Calu3 (cell line): ENCODE results near the gene RBM47. TPM values are rescaled to one million over a fixed set of nuclear protein-coding genes. Genes with fewer than 3 reads are reported as not detected.

ENCODE experiments used
- BruUV-seq: library from RNA; stranded (reverse); fragments of 400-500 nt; replicated peaks from 2 replicates; lab custom pipeline; 2021; lab: Mats Ljungman, UMichigan
- CTCF ChIA-PET: fragments of 300-600 bp; sonication (Branson Sonifier 250); formaldehyde crosslinking; loops from one replicate; lab custom pipeline; 2022; ENCODE audit warnings: antibody characterized with exemption; lab: Charles Lee
- DNase-seq: peaks from one replicate; pipeline ENCODE4 v3.0.0; 2022
- H3K27ac Mint-ChIP-seq: one replicate; pipeline ENCODE4 v1.8.0; 2022; ENCODE audit warnings: mixed read lengths; ENCODE audit not compliant: unreplicated experiment
- H3K27me3 Mint-ChIP-seq: one replicate; pipeline ENCODE4 v1.8.0; 2022; ENCODE audit warnings: mixed read lengths; ENCODE audit not compliant: unreplicated experiment
- H3K36me3 Mint-ChIP-seq: one replicate; pipeline ENCODE4 v1.8.0; 2022; ENCODE audit warnings: mild to moderate bottlenecking, moderate library complexity, mixed read lengths; ENCODE audit not compliant: insufficient read depth, unreplicated experiment
- H3K4me1 Mint-ChIP-seq: one replicate; pipeline ENCODE4 v1.8.0; 2022; ENCODE audit warnings: mild to moderate bottlenecking, low read depth, mixed read lengths; ENCODE audit not compliant: unreplicated experiment
- H3K4me3 Mint-ChIP-seq: one replicate; pipeline ENCODE4 v1.8.0; 2022; ENCODE audit warnings: mild to moderate bottlenecking, low read depth, moderate library complexity, mixed read lengths; ENCODE audit not compliant: unreplicated experiment
- H3K9me3 Mint-ChIP-seq: one replicate; pipeline ENCODE4 v1.8.0; 2022; ENCODE audit warnings: low read depth, mixed read lengths; ENCODE audit not compliant: unreplicated experiment
- intact Hi-C: fragments of 100-400 bp; cut with micrococcal nuclease; formaldehyde crosslinking; loops from one replicate; pipeline ENCODE4 v1.10.0; 2022; ENCODE audit not compliant: unreplicated experiment
- total RNA-seq: library from RNA; stranded (reverse); gene quantifications from 2 replicates; pipeline ENCODE4 v1.2.3, GENCODE V29; 2022
- TF ChIP-seq, protein P1 (sequence below): fragments of 200-600 bp; IDR thresholded peaks from one replicate; pipeline ENCODE4 v1.8.0; 2022; ENCODE audit warnings: antibody characterized with exemption; ENCODE audit not compliant: unreplicated experiment

The RBM47 gene
- total RNA-seq, 1 experiment from 2014 or later, result 86.6 TPM

DNA sequence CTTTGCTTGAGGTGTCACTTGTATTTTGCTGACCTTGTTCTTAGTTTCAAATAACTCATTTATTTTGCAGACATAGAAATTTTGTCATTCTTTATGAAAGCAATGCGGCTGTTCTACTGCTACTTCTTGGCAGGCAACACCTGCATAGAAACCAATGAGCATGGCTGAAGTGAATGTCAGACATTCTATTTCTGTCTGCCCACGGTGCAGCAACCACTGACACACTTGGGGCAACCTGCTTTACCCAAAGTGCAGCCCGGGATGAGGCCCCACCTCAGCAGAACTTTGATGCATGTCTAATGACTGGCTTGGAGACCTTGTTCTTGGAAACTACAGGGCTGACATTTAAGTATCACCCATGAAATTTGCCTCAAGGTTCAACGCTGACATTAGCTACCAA, 93.6 kb downstream of the RBM47 start:
- H3K27ac Mint-ChIP-seq, result no peak overlapping the region
- CTCF ChIA-PET, result no interaction called here
- TF ChIP-seq, protein P1, sequence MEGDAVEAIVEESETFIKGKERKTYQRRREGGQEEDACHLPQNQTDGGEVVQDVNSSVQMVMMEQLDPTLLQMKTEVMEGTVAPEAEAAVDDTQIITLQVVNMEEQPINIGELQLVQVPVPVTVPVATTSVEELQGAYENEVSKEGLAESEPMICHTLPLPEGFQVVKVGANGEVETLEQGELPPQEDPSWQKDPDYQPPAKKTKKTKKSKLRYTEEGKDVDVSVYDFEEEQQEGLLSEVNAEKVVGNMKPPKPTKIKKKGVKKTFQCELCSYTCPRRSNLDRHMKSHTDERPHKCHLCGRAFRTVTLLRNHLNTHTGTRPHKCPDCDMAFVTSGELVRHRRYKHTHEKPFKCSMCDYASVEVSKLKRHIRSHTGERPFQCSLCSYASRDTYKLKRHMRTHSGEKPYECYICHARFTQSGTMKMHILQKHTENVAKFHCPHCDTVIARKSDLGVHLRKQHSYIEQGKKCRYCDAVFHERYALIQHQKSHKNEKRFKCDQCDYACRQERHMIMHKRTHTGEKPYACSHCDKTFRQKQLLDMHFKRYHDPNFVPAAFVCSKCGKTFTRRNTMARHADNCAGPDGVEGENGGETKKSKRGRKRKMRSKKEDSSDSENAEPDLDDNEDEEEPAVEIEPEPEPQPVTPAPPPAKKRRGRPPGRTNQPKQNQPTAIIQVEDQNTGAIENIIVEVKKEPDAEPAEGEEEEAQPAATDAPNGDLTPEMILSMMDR, result no peak

GRCh38 chr4:40531636-40532023, 98.0 kb downstream of the RBM47 start:
- no peak overlapping the region for H3K27ac Mint-ChIP-seq

More for the DNA sequence above, 93.6 kb downstream of the RBM47 start:
- Mint-ChIP-seq H3K4me3 (no peak overlapping the region), H3K27me3 (no peaks in the 10 kb centered on the region), H3K4me1 (peaks cover 7% of the 10 kb centered on the region), H3K9me3 (no peaks in the 10 kb centered on the region), H3K36me3 (peaks cover 20% of the 10 kb centered on the region)
- DNase-seq, result no peak
- no TSS peak for BruUV-seq
- intact Hi-C loops, result no loop called here

DNA sequence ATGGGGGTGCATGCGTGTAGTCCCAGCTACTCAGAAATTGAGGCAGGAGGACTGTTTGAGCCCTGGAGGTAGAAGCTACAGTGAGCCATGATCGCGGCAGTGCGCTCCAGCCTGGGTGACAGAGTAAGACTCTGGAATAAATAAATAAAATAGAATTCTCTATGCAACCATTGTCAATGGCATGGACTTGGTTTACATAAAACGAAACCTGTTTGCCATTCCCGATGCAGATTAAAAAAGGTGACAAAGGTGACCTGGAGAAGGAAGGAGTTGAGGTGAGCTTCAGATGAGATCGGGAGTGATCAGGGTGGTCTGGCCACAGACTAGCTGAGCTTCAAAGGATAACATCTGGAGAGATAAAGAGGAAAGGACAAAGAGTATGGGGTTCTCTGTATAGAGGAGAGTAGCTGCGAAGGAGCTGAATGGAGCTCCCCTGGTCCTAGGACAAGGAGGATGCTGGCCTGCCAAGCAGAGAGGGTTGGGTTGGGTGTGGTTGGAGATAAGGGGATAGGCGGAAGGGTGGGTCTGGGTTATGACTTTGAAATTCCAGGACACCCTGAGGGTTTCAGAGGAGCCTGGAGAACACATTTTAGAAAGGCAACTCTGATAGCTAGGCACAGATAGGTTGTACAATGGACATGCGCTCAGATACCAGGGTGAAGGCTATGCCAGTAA, 98.6 kb downstream of the RBM47 start:
- Mint-ChIP-seq H3K9me3 (no peaks in the 10 kb centered on the region), H3K36me3 (peaks cover 6% of the 10 kb centered on the region), H3K4me1 (peaks cover 13% of the 10 kb centered on the region), H3K27ac (no peak overlapping the region), H3K4me3 (no peak overlapping the region), H3K27me3 (no peaks in the 10 kb centered on the region)
- BruUV-seq, result no TSS peak
- DNase-seq, result no peak
- intact Hi-C loops, result no loop called here
- CTCF ChIA-PET, result interaction anchor here (0.6 kb wide), 1 partner anchor 133 kb away, joined by 7 read pairs; no protein-coding TSS in a partner anchor
- TF ChIP-seq, protein P1, result no peak

More at GRCh38 chr4:40531636-40532023, 98.0 kb downstream of the RBM47 start:
- BruUV-seq, result no TSS peak
- intact Hi-C loops, result no loop called here
- H3K27me3 Mint-ChIP-seq, result no peaks in the 10 kb centered on the region
- H3K9me3 Mint-ChIP-seq, result no peaks in the 10 kb centered on the region
- TF ChIP-seq, protein P1, result no peak
- peaks cover 6% of the 10 kb centered on the region for H3K36me3 Mint-ChIP-seq
- no peak overlapping the region for H3K4me3 Mint-ChIP-seq
- DNase-seq, result no peak
- peaks cover 11% of the 10 kb centered on the region for H3K4me1 Mint-ChIP-seq
- CTCF ChIA-PET, result no interaction called here

- BruUV-seq, result no TSS peak
- intact Hi-C loops, result no loop called here
- CTCF ChIA-PET, result no interaction called here
Observed at GRCh38 chr4:40526741-40527140, 102.9 kb downstream of the RBM47 start.

More at GRCh38 chr4:40526741-40527140, 102.9 kb downstream of the RBM47 start:
- Mint-ChIP-seq H3K4me1 (peaks cover 25% of the 10 kb centered on the region), H3K4me3 (no peak overlapping the region), H3K36me3 (peaks cover 24% of the 10 kb centered on the region), H3K27ac (no peak overlapping the region), H3K27me3 (no peaks in the 10 kb centered on the region), H3K9me3 (no peaks in the 10 kb centered on the region)
- TF ChIP-seq, protein P1, result no peak
- no peak for DNase-seq
